ENCODE measurements around the gene ASAP3. TPM values are rescaled to one million over a fixed set of nuclear protein-coding genes. Genes with fewer than 3 reads are reported as not detected.

Gene ASAP3
- total and polyA plus RNA-seq, 9 of the 15 experiments (the other 6 are each of a cell fraction or from before 2014, with no cell fraction given): 1.7 to 31.2 (median 17.4) TPM

DNA sequence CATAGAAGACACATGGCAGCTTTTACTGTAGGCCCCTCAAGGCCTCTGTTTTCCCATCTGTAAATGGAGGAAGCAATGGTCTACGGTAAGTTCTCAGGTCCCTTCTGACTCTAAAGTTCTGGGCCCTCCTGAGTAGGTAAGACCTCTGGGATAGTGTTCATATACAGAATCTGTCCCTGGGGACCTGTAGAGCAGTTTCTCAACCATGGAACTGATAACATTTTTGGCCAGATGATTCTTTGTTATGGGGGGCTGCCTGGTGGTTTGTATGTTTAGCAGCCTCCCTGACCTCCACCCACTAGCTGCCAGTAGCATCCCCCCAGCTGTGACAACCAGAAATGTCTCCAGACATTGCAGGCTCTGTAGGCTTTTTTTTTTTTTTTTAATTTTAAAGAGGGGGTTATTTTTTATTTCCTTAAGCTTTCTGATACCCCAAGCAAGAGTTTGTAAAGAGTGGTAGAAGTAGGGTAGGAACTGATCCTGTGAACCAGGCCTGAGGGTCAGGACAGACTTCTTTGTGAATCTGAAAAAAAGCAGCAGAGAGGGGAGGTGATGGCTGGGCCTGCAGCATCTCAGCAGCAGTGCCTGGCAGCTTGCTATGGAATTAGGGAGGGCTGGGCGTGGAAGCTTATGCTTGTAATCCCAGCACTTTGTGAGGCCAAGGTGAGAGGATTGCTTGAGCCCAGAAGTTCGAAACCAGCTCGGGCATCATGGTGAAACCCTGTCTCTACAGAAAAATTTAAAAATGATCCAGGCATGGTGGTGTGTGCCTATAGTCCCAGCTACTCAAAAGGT, 39.2 kb downstream of the ASAP3 start:
- BruUV-seq (replicated peaks): no TSS peak
- CTCF ChIA-PET (ENCODE audit: low intra/inter-chr PET ratio): no interaction called here

DNA sequence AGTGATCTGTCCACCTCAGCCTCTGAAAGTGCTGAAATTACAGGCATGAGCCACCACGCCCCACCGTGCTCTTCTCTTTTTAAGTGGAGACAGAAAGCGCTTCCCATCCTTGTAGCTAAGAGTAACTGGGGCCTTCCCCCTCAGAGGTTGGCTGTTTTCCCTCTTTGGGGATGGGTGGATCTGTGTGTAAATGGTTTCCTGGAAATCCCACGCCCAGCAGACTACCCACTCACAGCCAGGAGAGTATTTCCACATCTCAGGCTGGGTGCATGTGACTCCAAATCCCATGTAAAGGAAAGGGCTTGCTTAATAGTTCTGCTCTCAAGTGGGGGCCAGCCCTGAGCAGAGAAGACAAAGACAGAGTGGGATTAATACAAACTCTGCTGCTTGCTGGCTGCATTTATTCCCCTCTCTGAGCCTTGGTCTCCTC, 39.9 kb downstream of the ASAP3 start:
- FAIRE-seq (no peak), ATAC-seq (peak; percentile 40), DNase-seq (ENCODE audit: extremely low read depth in 1 of 4, low spot score in 3 of 4) (peak in 1 of 4 experiments; percentile 37)
- H3K79me2 ChIP-seq (ENCODE audit: control insufficient read depth, insufficient read depth, low read length): no peaks in the 10 kb centered on the region
- H3K27ac ChIP-seq (ENCODE audit: extremely low read depth, low read depth, low read length): no peak overlapping the region
- H3K36me3 ChIP-seq (ENCODE audit: control insufficient read depth, insufficient read depth, low read length): peaks cover 10% of the 10 kb centered on the region; the same call in 1 of the 3 replicates
- no peaks in the 10 kb centered on the region for H4K20me1 ChIP-seq (replicated peaks; ENCODE audit: control insufficient read depth, insufficient read depth, low read length)
- no peaks in the 10 kb centered on the region for H3K9me3 ChIP-seq (replicated peaks; ENCODE audit: control insufficient read depth, insufficient read depth, low read depth, low read length)
- no TSS peak for BruUV-seq (replicated peaks)
- H3K9me1 ChIP-seq (ENCODE audit: control insufficient read depth, insufficient read depth, low read length): no peaks in the 10 kb centered on the region
- peaks cover 3 to 13% of the 10 kb centered on the region in 2 experiments for H3K4me1 ChIP-seq (replicated peaks in 1 of 2; ENCODE audit: control insufficient read depth in 2 of 2, insufficient read depth in 2 of 2, low read length in 2 of 2)
- intact Hi-C loops (cut with micrococcal nuclease) (no loop called here), in situ Hi-C loops (cut with MboI) (no loop called here)
- ChIA-PET POLR2A (interaction anchor here (0.8 to 1.1 kb wide), 2 partner anchors 9 to 22 kb away, joined by 3 to 4 read pairs; no protein-coding TSS in a partner anchor), CTCF (ENCODE audit: low intra/inter-chr PET ratio) (no interaction called here)
- no peak overlapping the region; the same call in 1 of the 2 replicates for H2AFZ ChIP-seq (ENCODE audit: low read depth, low read length)
- no peaks in the 10 kb centered on the region for H3K27me3 ChIP-seq (ENCODE audit: control insufficient read depth in 2 of 2, insufficient read depth in 2 of 2, low read length in 2 of 2)
- no peak overlapping the region for H3K4me2 ChIP-seq (ENCODE audit: insufficient read depth, low read length)
- WGBS (ENCODE audit: insufficient coverage, low coverage, missing lambda C conversion rate): 50% methylated on average over 4 of the region's 4 CpGs
- H3K4me3 ChIP-seq: no peak overlapping the region
- peak overlapping the region in 1 of 2 experiments; percentile 1; a peak in 1 of 4 replicates for H3K9ac ChIP-seq (ENCODE audit: insufficient read depth in 1 of 2, low read depth in 2 of 2, low read length in 2 of 2)
- peak; percentile 66 for TF ChIP-seq ZNF134 (CRISPR knock-in tag; conservative IDR thresholded peaks at IDR 0.05)
- peak; percentile 91 for TF ChIP-seq CEBPB (tag; IDR thresholded peaks at IDR 0.05)
- no peak for TF ChIP-seq ZNF699 (CRISPR knock-in tag; IDR thresholded peaks at IDR 0.05; ENCODE audit: insufficient replicate concordance)
- TF ChIP-seq CTBP1 (IDR thresholded peaks at IDR 0.05; ENCODE audit: borderline replicate concordance): 0 out of 2 replicates have a peak, but pooled peaks have one; percentile 10
- no peak for TF ChIP-seq ZNF668 (CRISPR knock-in tag; IDR thresholded peaks at IDR 0.05)
- no peak for TF ChIP-seq CEBPG (CRISPR knock-in tag; IDR thresholded peaks at IDR 0.05)
- peak; percentile 56 to 70; a peak in 3 of 4 replicates for TF ChIP-seq CEBPG (tag; conservative IDR thresholded peaks at IDR 0.05 in 1 of 2, IDR thresholded peaks at IDR 0.05 in 1 of 2)

More for the DNA sequence above, 39.2 kb downstream of the ASAP3 start:
- intact Hi-C loops (cut with micrococcal nuclease) (no loop called here), in situ Hi-C loops (cut with MboI) (no loop called here)
- no peak for DNase-seq (ENCODE audit: extremely low read depth in 1 of 4, low spot score in 3 of 4)
- no peak; the same call in 2 of the 3 replicates for ATAC-seq
- Histone ChIP-seq H3K36me3 (ENCODE audit: control insufficient read depth, insufficient read depth, low read length) (peaks cover 11% of the 10 kb centered on the region; the same call in 1 of the 3 replicates), H3K4me3 (no peak overlapping the region), H3K4me2 (ENCODE audit: insufficient read depth, low read length) (no peak overlapping the region), H3K27me3 (ENCODE audit: control insufficient read depth in 2 of 2, insufficient read depth in 2 of 2, low read length in 2 of 2) (no peaks in the 10 kb centered on the region), H3K9me3 (replicated peaks; ENCODE audit: control insufficient read depth, insufficient read depth, low read depth, low read length) (no peaks in the 10 kb centered on the region), H3K4me1 (replicated peaks in 1 of 2; ENCODE audit: control insufficient read depth in 2 of 2, insufficient read depth in 2 of 2, low read length in 2 of 2) (peaks cover 3 to 13% of the 10 kb centered on the region in 2 experiments), H3K9me1 (ENCODE audit: control insufficient read depth, insufficient read depth, low read length) (no peaks in the 10 kb centered on the region), H3K79me2 (ENCODE audit: control insufficient read depth, insufficient read depth, low read length) (no peaks in the 10 kb centered on the region), H2AFZ (ENCODE audit: low read depth, low read length) (no peak overlapping the region; the same call in 1 of the 2 replicates), H4K20me1 (replicated peaks; ENCODE audit: control insufficient read depth, insufficient read depth, low read length) (no peaks in the 10 kb centered on the region), H3K27ac (ENCODE audit: extremely low read depth, low read depth, low read length) (no peak overlapping the region), H3K9ac (ENCODE audit: insufficient read depth in 1 of 2, low read depth in 2 of 2, low read length in 2 of 2) (peak overlapping the region in 1 of 2 experiments; percentile 1; a peak in 1 of 4 replicates)
- POLR2A ChIA-PET: interaction anchor here (0.6 to 0.9 kb wide), 2 partner anchors 31 to 51 kb away, joined by 3 read pairs; no protein-coding TSS in a partner anchor
- FAIRE-seq: no peak
- no peak for TF ChIP-seq RBM39 (optimal IDR thresholded peaks at IDR 0.05; ENCODE audit: low read depth, low read length)
- no peak for TF ChIP-seq ZNF121 (CRISPR knock-in tag; conservative IDR thresholded peaks at IDR 0.05)
- no peak for TF ChIP-seq NBN (IDR thresholded peaks at IDR 0.05; ENCODE audit: low read depth)
- no peak for TF ChIP-seq HIVEP1 (CRISPR knock-in tag; IDR thresholded peaks at IDR 0.05)
- 64% methylated on average over 4 of the region's 4 CpGs for WGBS (ENCODE audit: insufficient coverage, low coverage, missing lambda C conversion rate)
